ENCODE data around the gene AGPS.

The AGPS gene

DNA sequence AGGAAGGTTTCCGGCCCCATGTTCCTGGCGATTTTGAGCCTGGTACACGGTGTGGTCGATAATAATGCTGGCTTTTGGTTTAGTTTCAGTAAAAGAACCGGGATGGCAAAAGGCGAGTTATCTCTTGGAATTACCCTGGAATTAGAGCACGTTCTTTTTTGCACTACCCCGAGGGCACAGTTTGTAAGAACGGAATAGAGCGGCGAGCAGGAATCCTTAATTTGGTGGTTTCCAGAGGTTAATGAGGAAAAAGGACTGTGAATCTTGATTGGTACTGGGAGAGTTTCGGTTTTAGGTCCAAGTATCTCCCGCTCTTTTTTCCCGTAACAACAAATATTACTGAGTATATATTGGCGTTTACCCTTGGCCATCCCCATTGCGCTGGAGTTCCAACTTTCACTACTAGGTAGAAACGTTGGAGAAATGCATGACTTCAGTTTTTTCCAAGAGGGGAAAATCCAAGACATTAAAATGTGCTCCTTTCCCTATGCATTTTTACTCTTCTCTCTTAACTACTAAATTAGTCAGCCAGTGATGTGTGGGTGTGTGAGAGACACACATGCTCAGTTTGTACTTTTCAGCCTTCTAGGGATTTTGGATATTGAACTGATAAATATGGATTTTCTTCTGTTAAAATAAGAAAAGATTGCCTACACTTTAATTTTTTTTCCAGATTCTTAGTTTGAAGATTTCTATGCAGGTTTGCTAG is 160.8 kb downstream of the AGPS start:
- DNase-seq, result peak; percentile 67

DNA sequence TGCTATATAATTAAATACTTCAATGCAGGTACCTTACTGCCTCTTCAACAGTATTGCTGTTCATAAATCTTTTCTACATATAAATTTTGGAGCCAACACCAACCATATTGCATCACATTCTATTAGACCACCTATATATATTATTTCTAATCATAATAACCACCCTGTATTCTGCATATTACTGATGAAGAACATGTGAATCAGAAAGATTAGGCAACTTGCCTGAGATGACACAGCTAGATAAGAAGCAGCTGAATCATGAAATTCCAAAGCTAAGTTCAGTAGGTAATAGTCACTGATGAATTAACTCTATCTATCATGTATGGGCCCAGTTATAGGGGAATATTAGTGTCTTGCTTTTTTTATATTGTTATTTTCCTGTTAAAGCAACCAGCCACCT is 161.8 kb downstream of the AGPS start:
- DNase-seq, result no peak

DNA sequence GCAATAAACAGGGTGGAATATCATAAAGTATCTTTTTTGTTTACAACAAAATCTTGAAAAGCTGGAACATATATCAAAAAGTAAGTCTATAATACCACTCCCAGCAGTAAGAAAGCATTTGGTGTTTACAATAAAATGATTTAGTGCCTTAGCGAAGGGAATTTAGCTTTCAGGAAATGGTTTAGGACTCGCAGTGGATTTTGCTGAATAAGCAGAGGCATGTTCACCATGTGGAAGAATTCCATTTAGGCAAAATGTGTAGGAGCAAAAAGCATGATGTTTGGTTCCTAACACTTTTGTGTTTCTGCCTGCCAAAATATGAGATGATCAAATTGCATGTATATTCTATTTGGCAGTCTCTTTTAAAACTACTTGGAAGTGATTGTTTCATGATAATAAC is 163.6 kb downstream of the AGPS start:
- DNase-seq, result no peak

DNA sequence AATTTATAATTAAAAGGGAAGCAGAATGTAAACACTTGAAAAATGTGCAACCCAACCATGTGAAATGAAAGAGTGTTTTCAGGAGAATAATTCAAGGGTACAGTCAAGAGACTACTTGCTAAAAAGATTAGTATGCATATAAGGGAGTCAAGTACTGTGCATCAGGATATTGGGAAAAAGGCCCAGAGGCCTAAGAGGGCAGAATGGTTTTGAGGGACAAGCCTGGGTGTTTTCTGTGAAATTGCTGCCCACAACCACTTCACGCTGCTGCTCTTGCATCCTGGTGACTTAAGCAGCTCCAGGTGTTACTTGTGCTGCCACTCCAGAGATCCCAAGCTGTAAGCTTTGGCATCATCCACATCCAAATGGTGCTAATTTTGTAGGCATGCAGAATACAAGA is 165.2 kb downstream of the AGPS start:
- no peak for DNase-seq

DNA sequence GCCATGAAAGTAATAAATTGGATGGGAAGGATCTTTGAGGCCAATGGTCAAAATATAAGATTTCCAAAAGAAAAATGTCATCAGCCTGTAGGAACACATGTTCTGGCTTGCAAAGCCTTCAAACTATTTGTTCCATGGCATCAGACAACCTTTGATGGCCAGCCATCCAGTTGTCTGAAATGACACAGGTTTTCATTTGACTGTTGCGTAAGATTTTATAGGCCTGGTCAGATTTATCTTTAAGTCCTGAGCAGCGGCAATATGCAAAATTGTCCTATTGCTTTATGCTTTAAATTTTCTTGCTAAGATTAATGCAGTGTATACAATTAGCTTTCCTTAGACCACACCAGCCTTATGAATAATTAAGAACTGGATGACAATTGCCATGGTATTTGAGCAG is 167.1 kb downstream of the AGPS start:
- DNase-seq, result no peak

DNA sequence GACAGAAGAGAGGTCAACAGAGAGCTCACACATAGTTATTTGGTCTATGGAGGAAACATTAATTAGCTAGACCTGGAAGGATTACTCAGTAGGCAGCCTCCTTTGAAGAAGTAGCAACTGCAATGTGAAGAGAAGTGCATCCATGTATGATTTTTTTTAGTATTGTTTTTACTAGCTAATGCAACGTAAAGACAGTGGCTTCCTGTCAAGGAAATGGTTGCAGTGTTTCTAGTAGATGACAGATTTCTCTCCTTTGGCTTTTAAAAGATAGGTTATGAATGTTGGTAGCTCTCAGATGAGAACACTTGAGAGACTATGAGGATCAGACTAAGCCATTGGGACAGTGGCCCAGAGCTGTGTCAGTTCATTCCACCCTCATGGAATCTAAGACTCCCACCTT is 175.8 kb downstream of the AGPS start:
- no peak for DNase-seq

DNA sequence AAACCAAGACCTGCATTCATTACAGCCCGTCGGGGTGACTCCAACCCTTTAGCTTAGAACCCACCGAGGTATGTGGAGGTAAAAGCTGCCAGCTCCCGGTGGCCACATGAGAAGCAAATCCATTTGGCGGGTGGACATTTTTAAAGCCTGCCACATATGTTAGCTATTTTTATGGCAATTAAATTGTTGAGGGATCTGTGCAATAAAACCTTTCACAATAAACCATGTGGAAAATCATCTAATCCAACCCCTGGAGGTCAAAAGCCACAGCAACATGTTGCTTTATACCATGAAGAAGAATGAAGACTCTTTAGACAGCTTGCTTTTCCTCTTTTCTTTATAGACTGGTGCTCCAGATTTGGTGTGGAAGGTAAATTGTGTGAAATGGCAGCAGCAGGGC is 176.3 kb downstream of the AGPS start:
- no peak for DNase-seq

DNA sequence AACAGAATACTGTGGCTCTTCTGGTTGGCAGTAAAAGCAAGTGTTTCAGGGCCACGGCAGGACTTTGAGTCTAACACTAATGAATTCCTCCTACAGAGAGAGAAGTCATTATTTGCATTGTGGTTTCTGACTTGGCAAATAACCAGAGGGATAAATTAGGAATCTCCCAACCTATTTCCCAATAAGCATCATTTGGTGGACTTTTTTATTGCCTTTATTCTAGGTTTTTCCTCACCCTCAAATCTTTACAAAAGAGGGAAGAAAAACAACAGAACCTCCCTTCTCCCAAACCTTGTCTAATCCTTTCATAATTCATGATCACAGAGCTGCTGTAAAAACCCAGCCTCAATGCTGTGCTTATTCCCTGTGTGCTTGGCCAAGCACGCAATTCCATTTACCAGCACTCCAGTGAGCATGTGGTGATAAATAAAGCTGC is 179.7 kb downstream of the AGPS start:
- peak; percentile 91 for DNase-seq

DNA sequence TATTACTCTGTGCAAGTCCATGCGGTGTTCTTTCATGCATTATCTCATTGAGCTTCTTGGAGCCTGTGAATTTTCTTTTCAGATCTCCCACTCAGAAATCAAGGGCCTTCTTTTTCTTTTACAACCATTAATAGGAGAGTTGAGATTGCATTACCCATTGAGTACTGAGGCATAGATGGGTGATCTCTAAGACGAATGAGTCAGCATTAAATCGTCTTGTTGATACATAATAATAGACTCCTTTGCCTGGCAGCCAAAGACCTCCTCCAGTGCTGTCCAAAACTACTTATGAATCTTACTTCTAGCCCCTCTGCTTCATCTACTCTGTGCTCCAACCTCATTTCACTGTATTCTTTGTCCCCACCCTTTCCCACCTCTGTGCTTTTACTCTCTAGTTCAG is 180.5 kb downstream of the AGPS start:
- DNase-seq, result peak; percentile 74

DNA sequence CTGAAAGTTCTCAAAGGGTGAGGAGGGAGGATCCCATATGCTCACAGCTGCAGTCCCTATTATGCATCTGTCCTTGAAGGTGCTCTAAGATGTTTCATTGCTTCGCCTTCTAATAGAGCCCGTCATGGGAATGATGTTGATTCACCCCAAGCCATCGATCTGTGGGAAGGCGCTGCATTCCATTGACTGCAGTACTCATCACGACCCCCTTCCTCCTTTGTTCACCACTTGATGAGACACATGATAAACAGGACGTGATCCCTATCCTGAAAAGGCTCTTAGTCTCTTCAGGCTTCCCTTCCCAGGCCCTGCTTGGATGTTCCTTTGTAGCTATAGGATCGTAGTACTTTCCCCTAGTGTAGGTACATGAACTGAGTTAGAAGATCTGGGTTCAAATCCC is 181.8 kb downstream of the AGPS start:
- DNase-seq, result no peak

DNA sequence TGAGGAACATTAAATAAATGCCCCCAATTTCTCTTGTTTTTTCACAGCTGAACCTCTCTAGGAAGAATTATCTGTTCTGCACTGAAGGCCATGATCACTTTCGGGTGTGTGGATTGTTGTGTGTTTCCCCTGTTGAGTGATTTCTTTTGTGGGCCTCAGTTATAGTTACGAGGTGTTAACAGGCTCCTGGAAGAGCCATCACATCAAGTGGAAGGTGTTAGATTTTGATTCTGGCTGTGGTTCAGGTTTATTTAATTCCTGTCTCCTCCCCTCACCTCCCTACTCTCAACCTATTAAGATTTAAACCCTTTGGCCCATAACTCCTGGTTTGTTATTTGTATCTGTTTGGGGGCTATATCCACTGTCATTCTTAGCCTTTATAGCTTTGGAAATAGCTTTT is 182.8 kb downstream of the AGPS start:
- no peak for DNase-seq

DNA sequence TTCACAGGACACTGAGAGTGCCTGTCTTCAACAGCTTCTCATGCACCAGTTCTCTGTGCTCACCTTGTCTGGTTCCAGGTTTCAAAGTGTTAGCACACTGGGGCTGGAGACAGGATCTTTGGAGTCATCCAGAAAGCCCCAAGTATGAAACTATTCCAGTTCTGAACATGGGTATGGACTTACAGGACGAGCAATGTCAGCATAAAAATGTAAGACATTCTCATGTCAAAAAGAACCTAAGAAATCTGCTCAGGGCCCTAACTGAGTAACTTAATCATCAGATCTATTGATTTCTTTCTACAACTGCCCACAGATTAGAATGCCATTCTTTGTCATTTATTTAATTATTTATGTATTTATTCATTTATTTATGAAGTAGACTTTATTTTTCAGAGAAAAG is 184.5 kb downstream of the AGPS start:
- DNase-seq, result no peak

DNA sequence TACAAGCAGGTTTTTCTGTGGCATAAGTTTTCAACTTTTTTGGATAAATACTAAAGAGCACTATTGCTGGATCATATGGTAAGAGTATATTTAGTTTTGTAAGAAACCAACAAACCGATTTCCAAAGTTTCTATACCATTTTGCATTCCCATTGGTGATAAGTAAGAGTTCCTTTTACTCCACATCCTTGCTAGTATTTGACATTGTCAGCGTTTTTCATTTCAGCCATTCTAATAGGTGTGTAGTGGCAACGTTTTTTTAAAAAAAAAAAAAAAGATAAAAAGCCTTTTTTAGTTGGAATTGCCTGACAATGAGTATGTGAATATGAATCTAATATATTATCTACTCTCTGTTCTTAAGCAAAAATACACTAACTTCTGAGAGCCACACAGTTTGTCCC is 185.9 kb downstream of the AGPS start:
- no peak for DNase-seq

DNA sequence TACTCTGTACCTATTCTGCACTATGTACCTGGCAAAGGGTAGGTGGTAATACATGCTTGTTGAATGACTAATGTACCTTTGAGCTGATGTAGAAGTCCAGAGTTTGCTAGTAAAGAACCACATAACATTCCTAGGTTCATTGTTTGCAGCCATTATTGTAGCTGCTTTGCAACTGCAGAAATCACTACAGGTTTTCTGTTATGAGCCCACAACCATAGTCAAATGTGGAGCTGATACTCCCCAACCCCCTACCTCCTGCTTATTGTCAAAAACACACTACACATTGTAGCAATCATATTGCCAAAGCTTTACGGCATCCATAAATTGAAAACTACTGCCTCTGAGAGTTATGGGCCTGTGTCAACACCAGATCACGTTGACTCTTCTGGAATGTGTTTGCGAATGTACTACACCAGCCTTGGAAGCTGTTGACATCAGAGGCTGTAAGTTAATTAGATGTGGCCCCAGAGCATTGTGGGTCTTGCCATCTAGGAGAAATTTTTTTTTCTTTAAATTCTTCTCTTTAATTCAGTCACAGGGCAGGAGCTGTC is 187.0 kb downstream of the AGPS start:
- DNase-seq, result no peak

DNA sequence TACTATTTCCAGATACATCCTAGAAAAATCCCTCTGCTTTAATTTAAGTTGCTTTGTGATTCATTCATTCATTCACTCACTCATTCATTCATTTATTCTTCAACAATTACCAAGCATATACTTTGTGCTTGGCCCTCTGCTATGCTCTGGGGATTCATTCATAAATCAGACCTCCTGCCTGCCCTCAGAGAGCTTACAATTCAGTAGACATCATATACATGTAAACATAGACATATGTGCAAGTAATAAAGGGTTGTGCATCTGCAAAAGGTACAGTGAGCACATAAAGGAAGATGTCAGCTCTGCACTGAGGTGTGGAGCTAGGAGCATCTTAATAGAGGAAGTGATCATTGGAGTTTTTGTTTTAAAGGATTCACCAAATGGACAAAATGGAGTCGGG is 189.4 kb downstream of the AGPS start:
- no peak for DNase-seq

DNA sequence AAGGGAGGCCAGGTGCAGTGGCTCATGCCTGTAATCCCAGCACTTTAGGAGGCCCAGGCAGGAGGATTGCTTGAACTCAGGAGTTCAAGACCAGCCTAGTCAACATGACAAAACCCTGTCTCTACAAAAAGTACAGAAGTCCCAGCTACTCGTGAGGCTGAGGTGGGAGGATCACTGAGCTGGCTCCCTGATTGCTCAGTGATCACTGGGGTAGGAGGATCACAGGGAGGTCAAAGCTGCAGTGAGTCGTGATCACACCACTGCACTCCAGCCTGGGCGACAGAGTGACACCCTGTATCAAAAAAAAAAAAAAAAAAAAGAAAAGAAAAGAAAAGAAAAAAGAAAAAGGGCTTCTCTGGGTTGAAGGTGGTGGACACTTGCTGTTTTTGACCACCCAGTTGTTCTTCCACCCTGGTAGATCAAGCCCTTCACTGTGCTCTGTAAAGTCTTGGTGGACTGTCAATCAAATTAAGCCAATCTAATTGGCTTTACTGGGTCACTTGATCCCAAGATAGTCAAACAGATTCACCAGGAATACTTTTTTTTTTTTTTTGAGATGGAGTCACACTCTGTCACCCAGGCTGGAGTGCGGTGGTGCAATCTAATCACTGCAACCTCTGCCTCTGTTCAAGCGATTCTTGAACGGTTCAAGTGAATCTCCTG is 191.6 kb downstream of the AGPS start:
- DNase-seq, result no peak

DNA sequence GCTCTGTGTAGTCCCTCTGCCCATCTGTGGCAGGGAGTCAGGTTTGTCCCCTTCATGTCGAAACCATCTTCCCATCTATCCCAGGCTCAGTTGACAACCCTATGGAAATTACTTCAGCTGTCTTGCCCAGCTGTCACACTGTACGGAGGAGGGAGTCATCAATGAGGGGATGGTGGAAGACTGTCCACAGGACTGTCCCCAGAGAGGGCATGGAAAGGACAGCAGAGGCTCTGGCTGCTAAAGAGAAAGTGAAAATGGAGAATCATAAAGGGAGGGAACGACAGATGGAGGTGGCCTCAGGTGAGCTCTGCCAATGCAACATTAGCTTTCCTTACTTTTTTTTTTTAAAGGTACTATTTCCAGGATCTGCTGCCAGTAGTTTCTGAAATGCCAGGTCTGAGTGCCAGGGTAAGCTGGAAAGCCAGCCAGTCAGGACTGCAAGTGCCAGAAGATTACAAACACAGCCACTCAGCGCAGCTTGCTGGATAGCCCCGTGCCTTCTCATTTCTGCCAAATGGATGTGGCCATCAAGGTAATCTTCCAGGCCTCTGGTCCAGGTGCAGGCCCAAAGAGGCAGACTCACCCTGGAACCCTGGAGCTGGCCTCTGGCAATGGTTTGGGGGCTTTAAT is 192.8 kb downstream of the AGPS start:
- no peak for DNase-seq

DNA sequence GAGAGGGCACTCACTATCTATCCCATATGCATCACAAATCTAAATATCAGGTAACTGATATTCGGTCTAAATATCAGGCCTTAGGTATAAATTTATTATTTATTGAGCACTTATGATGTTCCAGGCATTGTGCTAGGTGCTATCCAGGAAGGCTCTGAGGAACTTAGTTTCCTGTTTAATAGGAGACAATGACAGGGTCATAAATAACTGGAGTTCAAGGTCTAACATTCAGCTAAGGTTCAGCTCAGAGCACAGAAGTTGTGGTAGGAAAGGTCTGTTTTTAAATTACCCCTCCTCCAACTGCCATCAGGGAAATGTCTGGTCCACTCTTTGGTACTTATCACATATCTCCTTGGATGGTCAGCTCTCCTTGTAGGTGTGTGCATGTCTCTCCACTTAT is 193.6 kb downstream of the AGPS start:
- DNase-seq, result no peak

DNA sequence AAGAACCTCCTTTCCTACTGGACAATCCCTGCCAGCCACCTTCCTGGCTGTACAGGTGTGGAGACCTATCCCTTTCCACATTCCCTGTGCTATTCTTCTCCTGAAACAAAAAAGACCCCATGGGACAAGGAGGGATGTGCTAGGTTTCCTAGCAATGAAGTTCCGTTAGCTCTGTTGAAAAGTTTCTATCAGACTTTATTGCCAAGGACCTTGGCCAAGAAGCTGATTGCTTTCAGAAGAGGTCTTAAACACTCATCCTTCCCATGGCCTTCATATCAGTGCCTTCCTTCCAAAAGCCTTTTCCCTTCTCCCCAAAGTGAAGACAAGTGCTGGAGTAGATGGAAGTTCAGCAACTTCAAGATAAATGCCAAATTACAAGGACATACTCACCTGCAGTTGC is 194.8 kb downstream of the AGPS start:
- no peak for DNase-seq

DNA sequence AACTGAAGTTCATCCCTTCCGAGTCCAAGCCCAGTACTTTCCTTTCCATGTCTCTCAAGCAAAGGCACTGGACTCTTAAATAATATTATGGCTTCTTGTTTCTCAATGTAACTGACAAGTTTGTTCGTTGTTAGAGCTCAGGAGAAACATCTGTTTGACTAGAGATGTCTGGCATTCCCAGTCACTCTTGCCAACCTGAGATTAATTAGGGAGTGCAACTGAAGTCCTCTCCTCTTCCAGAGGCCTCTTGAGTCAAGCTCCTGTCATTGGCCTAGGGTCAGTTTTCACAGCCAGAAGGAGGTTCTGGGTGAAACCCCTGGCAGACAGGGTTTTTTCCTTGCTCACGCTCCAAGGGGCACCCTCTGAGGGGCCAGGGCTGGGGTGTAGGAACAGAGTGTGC is 196.1 kb downstream of the AGPS start:
- no peak for DNase-seq

DNA sequence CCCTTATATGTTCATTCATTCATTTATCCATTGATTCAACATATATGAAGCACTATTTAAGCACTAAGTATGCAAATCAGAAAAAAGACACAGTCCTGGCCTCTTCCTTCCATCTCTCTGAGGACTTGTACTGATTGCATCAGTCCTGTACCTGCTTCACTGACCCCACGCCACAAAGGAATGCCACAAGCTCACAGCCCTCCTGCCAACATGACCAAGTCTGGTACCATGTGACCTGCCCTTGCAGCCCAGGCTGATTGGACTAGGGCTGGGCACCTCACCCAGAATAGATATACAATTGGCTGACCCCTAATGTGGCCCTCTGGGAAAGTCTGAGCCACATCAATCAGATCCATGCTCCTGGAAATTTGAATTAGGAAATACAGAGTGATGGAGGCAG is 196.6 kb downstream of the AGPS start:
- no peak for DNase-seq

DNA sequence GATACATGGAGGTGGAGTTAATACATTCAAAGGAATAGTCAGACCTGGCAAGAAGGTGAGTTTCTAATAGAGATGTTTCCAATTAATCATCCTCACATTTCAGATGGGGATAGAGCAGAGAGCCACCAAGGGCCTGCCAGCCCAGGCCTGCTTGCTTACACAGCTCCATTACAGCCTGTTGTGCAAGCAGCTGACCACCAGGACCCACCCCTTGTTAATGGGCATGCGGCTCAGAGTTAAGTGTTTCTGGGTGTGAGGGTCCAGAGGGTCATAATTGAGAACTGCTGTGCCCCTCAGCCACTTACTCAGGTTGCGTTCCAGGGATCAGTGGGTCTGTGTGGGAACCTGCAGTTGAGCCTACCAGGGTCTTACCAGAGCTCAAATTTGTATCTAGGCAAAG is 199.8 kb downstream of the AGPS start:
- DNase-seq, result no peak

DNA sequence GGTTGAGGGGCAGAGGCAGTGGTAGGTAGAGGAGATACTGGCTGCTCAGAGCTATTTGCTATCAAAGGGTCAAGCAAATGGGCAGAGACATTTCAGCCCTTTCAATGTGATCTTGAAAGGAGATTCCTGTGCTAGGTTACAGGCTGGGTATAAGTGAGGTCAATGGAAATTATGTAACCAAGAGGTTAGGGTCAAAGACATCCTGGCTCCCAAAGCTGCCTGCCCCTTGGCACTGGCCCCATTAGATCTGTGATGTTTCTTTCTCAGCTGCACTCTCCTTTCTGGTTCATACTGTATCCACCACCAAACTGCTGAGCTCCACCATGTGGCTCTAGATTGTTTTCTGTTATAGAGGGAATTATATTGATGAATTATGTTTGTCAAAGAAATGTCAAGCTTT is 200.4 kb downstream of the AGPS start:
- DNase-seq, result no peak

DNA sequence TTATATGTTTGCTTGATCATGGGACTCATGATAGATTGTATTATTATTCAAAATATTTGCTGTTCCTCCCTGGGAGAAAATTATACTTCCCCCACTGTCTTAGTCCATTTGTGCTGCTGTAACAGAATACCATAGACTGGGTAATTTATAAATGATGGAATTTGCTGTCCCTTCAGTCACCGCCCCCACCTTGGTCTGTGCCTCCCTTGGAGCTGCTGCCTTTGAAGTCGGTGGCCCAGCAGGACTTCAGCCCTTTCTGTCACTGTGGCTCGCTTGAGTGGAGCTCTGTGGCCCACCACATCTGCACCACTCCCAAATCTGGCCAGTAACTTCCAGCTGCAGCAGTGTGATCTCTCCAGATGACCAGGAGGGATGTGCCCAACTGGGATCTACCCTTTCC is 200.8 kb downstream of the AGPS start:
- DNase-seq, result no peak

All from DMS79 treated with DMSO at 0.1 percent for 48 hours (cell line).